Neural progenitor cell (in vitro differentiated cells): ENCODE results near the gene KDM3A. TPM values are rescaled to one million over a fixed set of nuclear protein-coding genes. Genes with fewer than 3 reads are reported as not detected.
A peak's percentile ranks its signal among the peaks of the same experiment; 100 is the strongest.

Experiments
- DNase-seq: peaks from one replicate; pipeline ENCODE4 v3.0.0-alpha.2; 2016; ENCODE audit warnings: low spot score
- H2AFZ ChIP-seq: fragments of 200-600 bp; sonication (generic); replicated peaks from 2 replicates; pipeline ENCODE4 v1.6.1; 2016; ENCODE audit warnings: antibody characterized with exemption
- H3F3A ChIP-seq: fragments of 200-600 bp; sonication (generic); 2 replicates; pipeline ENCODE4 v1.6.1; 2016; ENCODE audit warnings: antibody characterized with exemption, low read depth
- H3K27ac ChIP-seq: fragments of 200-600 bp; sonication (generic); 2 replicates; pipeline ENCODE4 v1.5.1; 2016; ENCODE audit warnings: mild to moderate bottlenecking
- H3K27me3 ChIP-seq: fragments of 200-600 bp; sonication (generic); 2 replicates; pipeline ENCODE4 v1.6.1; 2016; ENCODE audit warnings: mild to moderate bottlenecking, moderate library complexity
- H3K36me3 ChIP-seq: fragments of 200-600 bp; sonication (generic); 2 replicates; pipeline ENCODE4 v1.5.1; 2016
- H3K4me1 ChIP-seq: fragments of 200-600 bp; sonication (generic); 2 replicates; pipeline ENCODE4 v1.6.1; 2016; ENCODE audit warnings: mixed run types
- H3K4me2 ChIP-seq: fragments of 200-600 bp; sonication (generic); 2 replicates; pipeline ENCODE4 v1.6.1; 2016
- H3K4me3 ChIP-seq: fragments of 200-600 bp; sonication (generic); 2 replicates; pipeline ENCODE4 v1.5.1; 2016
- H3K79me2 ChIP-seq: fragments of 200-600 bp; sonication (generic); 2 replicates; pipeline ENCODE4 v1.6.1; 2016; ENCODE audit warnings: low read depth
- H3K9ac ChIP-seq: fragments of 200-600 bp; sonication (generic); 2 replicates; pipeline ENCODE4 v1.6.1; 2016
- H3K9me3 ChIP-seq: fragments of 200-600 bp; sonication (generic); 2 replicates; pipeline ENCODE4 v1.5.1; 2016; ENCODE audit warnings: low read depth
- H4K20me1 ChIP-seq: fragments of 200-600 bp; sonication (generic); 2 replicates; pipeline ENCODE4 v1.6.1; 2016; ENCODE audit warnings: low read depth
- H3K27ac Mint-ChIP-seq: 3 replicates; pipeline ENCODE4 v1.8.0; 2021; ENCODE audit warnings: mixed read lengths
- H3K27me3 Mint-ChIP-seq: 2 replicates; pipeline ENCODE4 v1.8.0; 2022; ENCODE audit warnings: low read depth, mild to moderate bottlenecking, inconsistent platforms, moderate library complexity, mixed read lengths; ENCODE audit not compliant: insufficient read depth
- H3K36me3 Mint-ChIP-seq: 3 replicates; pipeline ENCODE4 v1.8.0; 2021; ENCODE audit warnings: mixed read lengths
- H3K4me1 Mint-ChIP-seq: 3 replicates; pipeline ENCODE4 v1.8.0; 2021; ENCODE audit warnings: mixed read lengths
- H3K4me3 Mint-ChIP-seq: 3 replicates; pipeline ENCODE4 v1.8.0; 2021; ENCODE audit warnings: mild to moderate bottlenecking, moderate library complexity, mixed read lengths
- H3K9me3 Mint-ChIP-seq: 3 replicates; pipeline ENCODE4 v1.8.0; 2020; ENCODE audit warnings: mixed read lengths
- EZH2 ChIP-seq: fragments of 200-600 bp; sonication (generic); IDR thresholded peaks from 2 replicates; pipeline ENCODE4 v1.6.1; 2017; ENCODE audit warnings: antibody characterized with exemption, mild to moderate bottlenecking, moderate library complexity
- EZH2phosphoT487 ChIP-seq: fragments of 200-600 bp; sonication (generic); IDR thresholded peaks from 2 replicates; pipeline ENCODE4 v1.6.1; 2017; ENCODE audit warnings: antibody characterized with exemption
- total RNA-seq: library from RNA; depleted of rRNA; stranded (reverse); fragments of >200 nt; gene quantifications from 2 replicates; pipeline ENCODE4 v1.2.3, GENCODE V29; 2015; ENCODE audit warnings: low replicate concordance
- TF ChIP-seq, protein P1 (sequence below): fragments of 200-600 bp; sonication (generic); IDR thresholded peaks from 2 replicates; pipeline ENCODE4 v1.5.1; 2017; ENCODE audit warnings: antibody characterized with exemption, mild to moderate bottlenecking

The KDM3A gene
- total RNA-seq, 1 donor from 2014 or later = 84.9 TPM

DNA sequence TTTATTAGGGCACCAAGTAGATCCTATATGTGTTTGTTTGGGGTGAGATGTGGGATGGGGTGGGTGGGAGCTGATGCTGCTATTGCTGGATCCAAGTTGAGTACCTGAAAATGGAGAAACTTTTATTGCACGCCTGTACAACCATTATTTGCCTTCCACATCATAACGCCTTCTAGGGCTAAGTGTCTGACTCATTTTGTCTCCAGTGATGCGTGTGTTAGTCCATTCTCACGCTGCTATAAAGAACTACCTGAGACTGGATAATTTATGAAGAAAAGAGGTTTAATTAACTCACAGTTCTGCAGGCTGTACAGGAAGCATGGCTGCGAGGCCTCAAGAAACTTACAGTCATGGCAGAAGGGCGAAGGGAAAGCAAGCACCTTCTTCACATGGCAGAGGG lies 58.2 kb downstream of the KDM3A start:
- Histone ChIP-seq H3K4me2 (no peak overlapping the region), H3K9ac (no peak overlapping the region), H3K4me3 (no peak overlapping the region), H3K9me3 (no peaks in the 10 kb centered on the region), H3F3A (no peaks in the 10 kb centered on the region), H3K36me3 (peaks cover 39% of the 10 kb centered on the region), H3K4me1 (no peaks in the 10 kb centered on the region), H4K20me1 (no peaks in the 10 kb centered on the region), H3K27me3 (no peaks in the 10 kb centered on the region), H3K79me2 (no peaks in the 10 kb centered on the region), H3K27ac (no peak overlapping the region), H2AFZ (no peak overlapping the region)
- H3K4me3 Mint-ChIP-seq = no peak overlapping the region
- no peak for DNase-seq
- TF ChIP-seq EZH2 (no peak), EZH2phosphoT487 (no peak)
- TF ChIP-seq, protein P1, sequence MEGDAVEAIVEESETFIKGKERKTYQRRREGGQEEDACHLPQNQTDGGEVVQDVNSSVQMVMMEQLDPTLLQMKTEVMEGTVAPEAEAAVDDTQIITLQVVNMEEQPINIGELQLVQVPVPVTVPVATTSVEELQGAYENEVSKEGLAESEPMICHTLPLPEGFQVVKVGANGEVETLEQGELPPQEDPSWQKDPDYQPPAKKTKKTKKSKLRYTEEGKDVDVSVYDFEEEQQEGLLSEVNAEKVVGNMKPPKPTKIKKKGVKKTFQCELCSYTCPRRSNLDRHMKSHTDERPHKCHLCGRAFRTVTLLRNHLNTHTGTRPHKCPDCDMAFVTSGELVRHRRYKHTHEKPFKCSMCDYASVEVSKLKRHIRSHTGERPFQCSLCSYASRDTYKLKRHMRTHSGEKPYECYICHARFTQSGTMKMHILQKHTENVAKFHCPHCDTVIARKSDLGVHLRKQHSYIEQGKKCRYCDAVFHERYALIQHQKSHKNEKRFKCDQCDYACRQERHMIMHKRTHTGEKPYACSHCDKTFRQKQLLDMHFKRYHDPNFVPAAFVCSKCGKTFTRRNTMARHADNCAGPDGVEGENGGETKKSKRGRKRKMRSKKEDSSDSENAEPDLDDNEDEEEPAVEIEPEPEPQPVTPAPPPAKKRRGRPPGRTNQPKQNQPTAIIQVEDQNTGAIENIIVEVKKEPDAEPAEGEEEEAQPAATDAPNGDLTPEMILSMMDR = no peak
- no peak overlapping the region for H3K27ac Mint-ChIP-seq
- H3K27me3 Mint-ChIP-seq = peaks cover 2% of the 10 kb centered on the region
- peaks cover 45% of the 10 kb centered on the region for H3K9me3 Mint-ChIP-seq
- H3K36me3 Mint-ChIP-seq = peaks cover 90% of the 10 kb centered on the region
- H3K4me1 Mint-ChIP-seq = no peaks in the 10 kb centered on the region

DNA sequence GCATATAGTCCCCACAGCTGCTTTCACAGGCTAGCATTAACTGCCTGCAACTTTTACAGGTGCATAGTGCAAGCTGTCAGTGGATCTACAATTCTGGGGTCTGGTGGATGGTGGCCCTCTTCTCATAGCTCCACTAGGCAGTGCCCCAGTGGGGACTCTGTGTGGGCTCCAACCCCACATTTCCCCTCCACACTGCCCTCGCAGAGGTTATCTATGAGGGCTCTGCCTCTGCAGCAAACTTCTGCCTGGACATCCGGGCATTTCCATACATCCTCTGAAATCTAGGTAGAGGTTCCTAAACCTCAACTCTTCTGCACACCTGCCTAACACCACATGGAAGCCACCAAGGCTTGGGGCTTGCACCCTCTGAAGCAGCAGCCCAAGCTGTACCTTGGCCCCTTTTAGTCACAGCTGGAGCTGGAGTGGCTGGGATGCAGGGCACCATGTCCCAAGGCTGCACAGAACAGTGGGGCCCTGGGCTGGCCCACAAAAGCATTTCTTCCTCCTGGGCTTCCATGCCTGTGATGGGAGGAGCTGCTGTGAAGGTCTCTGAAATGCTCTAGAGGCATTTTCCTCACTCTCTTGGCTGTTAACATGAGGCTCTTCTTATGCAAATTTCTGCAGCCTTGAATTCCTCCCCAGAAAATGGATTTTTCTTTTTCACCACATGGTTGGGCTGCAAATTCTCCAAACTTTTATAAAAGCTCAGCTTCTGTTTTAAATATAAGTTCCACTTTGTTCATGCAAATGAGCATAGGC lies 59.3 kb downstream of the KDM3A start:
- Histone ChIP-seq H3K36me3 (peaks cover 35% of the 10 kb centered on the region), H3K9ac (no peak overlapping the region), H2AFZ (no peak overlapping the region), H3K4me2 (no peak overlapping the region), H3F3A (no peaks in the 10 kb centered on the region), H3K27ac (no peak overlapping the region), H3K4me1 (no peaks in the 10 kb centered on the region), H4K20me1 (no peaks in the 10 kb centered on the region), H3K4me3 (no peak overlapping the region), H3K79me2 (no peaks in the 10 kb centered on the region), H3K9me3 (no peaks in the 10 kb centered on the region), H3K27me3 (no peaks in the 10 kb centered on the region)
- Mint-ChIP-seq H3K27ac (no peak overlapping the region), H3K27me3 (peaks cover 2% of the 10 kb centered on the region), H3K4me1 (no peaks in the 10 kb centered on the region), H3K4me3 (no peak overlapping the region), H3K36me3 (peaks cover 86% of the 10 kb centered on the region), H3K9me3 (peaks cover 42% of the 10 kb centered on the region)
- TF ChIP-seq EZH2 (no peak), EZH2phosphoT487 (no peak)
- TF ChIP-seq, protein P1 = no peak
- no peak for DNase-seq

DNA sequence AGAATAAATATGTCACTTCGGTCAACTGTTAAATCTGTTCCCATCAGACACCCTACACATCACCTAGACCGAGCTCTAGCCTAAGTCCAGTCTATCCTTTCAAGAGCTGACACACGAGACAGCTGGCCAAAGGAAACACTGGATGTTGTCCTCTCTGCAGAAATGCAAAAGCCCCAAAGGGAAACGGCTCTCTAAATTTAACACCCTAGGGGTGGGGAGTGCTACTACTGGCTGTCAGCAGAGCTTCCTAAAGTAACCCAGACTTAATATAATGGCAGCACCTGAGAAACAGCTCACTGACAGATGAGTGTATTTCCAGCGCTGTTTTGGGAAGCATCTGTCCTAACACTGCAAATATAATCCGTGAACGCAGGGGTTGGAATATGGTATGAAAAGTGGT lies 66.4 kb downstream of the KDM3A start:
- peak overlapping the region; percentile 6 for H3K4me3 Mint-ChIP-seq
- Histone ChIP-seq H3K9ac (no peak overlapping the region), H3K27ac (no peak overlapping the region), H3F3A (no peaks in the 10 kb centered on the region), H2AFZ (no peak overlapping the region), H3K79me2 (no peaks in the 10 kb centered on the region), H3K4me1 (no peaks in the 10 kb centered on the region), H3K9me3 (no peaks in the 10 kb centered on the region), H3K4me3 (no peak overlapping the region), H4K20me1 (no peaks in the 10 kb centered on the region), H3K4me2 (no peak overlapping the region), H3K36me3 (no peaks in the 10 kb centered on the region), H3K27me3 (no peaks in the 10 kb centered on the region)
- TF ChIP-seq EZH2 (no peak), EZH2phosphoT487 (no peak)
- TF ChIP-seq, protein P1 = no peak
- no peaks in the 10 kb centered on the region for H3K9me3 Mint-ChIP-seq
- H3K27ac Mint-ChIP-seq = no peak overlapping the region
- H3K27me3 Mint-ChIP-seq = peaks cover 2% of the 10 kb centered on the region
- no peaks in the 10 kb centered on the region for H3K4me1 Mint-ChIP-seq
- H3K36me3 Mint-ChIP-seq = peaks cover 46% of the 10 kb centered on the region
- no peak for DNase-seq
